IMR-90 (cell line): ENCODE data around the gene CYB5RL. TPM values are rescaled to one million over a fixed set of nuclear protein-coding genes. Genes with fewer than 3 reads are reported as not detected.

ENCODE experiments used
- ATAC-seq: fragments of 200-7000 bp; cut with Tn5 transposase; 2 replicates; pipeline ENCODE4 v1.9.1; 2020; ENCODE audit warnings: low read depth, mild to moderate bottlenecking, moderate library complexity
- BruUV-seq: library from RNA; stranded (reverse); fragments of 400-500 nt; replicated peaks from 2 replicates; lab custom pipeline; 2021; lab: Mats Ljungman, UMichigan
- CTCF ChIA-PET: fragments of 300-600 bp; formaldehyde crosslinking; extraction: SDS; loops from one replicate; lab custom pipeline; 2021; ENCODE audit warnings: antibody characterized with exemption; lab: Yijun Ruan, JAX
- POLR2A ChIA-PET: fragments of 300-600 bp; sonication (Branson Sonifier 250); formaldehyde crosslinking; loops from one replicate; lab custom pipeline; 2022; ENCODE audit warnings: antibody characterized with exemption; ENCODE audit not compliant: unreplicated experiment; lab: Charles Lee
- DNase-seq: peaks from one replicate; pipeline ENCODE4 v3.0.0; 2013
- H2AFZ ChIP-seq: replicated peaks from 2 replicates; pipeline ENCODE3; 2013; ENCODE audit warnings: low read length, mild to moderate bottlenecking; ENCODE audit not compliant: poor library complexity
- H2AK5ac ChIP-seq: 2 replicates; pipeline ENCODE4 v1.6.1; 2013; ENCODE audit warnings: low read depth, low read length, inconsistent platforms
- H2AK9ac ChIP-seq: replicated peaks from 2 replicates; pipeline ENCODE3; 2013; ENCODE audit warnings: mild to moderate bottlenecking, low read depth, low read length, moderate library complexity; ENCODE audit not compliant: poor library complexity
- H2BK120ac ChIP-seq: 2 replicates; pipeline ENCODE4 v1.6.1; 2013; ENCODE audit warnings: low read depth, low read length, inconsistent platforms
- H2BK15ac ChIP-seq: 3 replicates; pipeline ENCODE4 v1.6.1; 2013; ENCODE audit warnings: low read depth, low read length, inconsistent platforms
- H2BK20ac ChIP-seq: 2 replicates; pipeline ENCODE4 v1.6.1; 2013; ENCODE audit warnings: low read depth, mild to moderate bottlenecking, inconsistent platforms, low read length, moderate library complexity
- H2BK5ac ChIP-seq: 2 replicates; pipeline ENCODE4 v1.6.1; 2013; ENCODE audit warnings: mild to moderate bottlenecking, low read depth, low read length, inconsistent platforms; ENCODE audit not compliant: poor library complexity, severe bottlenecking
- H3K14ac ChIP-seq: replicated peaks from 2 replicates; pipeline ENCODE4 v1.6.1; 2013; ENCODE audit warnings: low read depth, low read length, inconsistent platforms
- H3K18ac ChIP-seq: 2 replicates; pipeline ENCODE4 v1.6.1; 2013; ENCODE audit warnings: low read depth, low read length, control low read depth
- H3K23ac ChIP-seq: 2 replicates; pipeline ENCODE4 v1.6.1; 2013; ENCODE audit warnings: low read depth, low read length, inconsistent platforms
- H3K27ac ChIP-seq: 2 replicates; pipeline ENCODE4 v1.5.1; 2013; ENCODE audit warnings: mild to moderate bottlenecking, control low read depth, low read length; ENCODE audit not compliant: insufficient read depth
- H3K27me3 ChIP-seq: 2 replicates; pipeline ENCODE4 v1.6.1; 2013; ENCODE audit warnings: low read length; ENCODE audit not compliant: control insufficient read depth, insufficient read depth
- H3K36me3 ChIP-seq: 2 replicates; pipeline ENCODE4 v1.6.1; 2013; ENCODE audit warnings: low read length, mixed read lengths; ENCODE audit not compliant: control insufficient read depth, insufficient read depth
- H3K4ac ChIP-seq: 2 replicates; pipeline ENCODE4 v1.6.1; 2013; ENCODE audit warnings: low read depth, low read length, inconsistent platforms
- H3K4me1 ChIP-seq: 2 replicates; pipeline ENCODE4 v1.6.1; 2013; ENCODE audit warnings: low read length, mixed read lengths; ENCODE audit not compliant: control insufficient read depth, insufficient read depth
- H3K4me2 ChIP-seq: 2 replicates; pipeline ENCODE4 v1.6.1; 2013; ENCODE audit warnings: low read depth, mild to moderate bottlenecking, control low read depth, low read length, moderate library complexity
- H3K4me3 ChIP-seq: 2 replicates; pipeline ENCODE4 v1.5.1; 2013; ENCODE audit warnings: low read depth, mild to moderate bottlenecking, control low read depth, low read length, moderate library complexity; ENCODE audit not compliant: insufficient read depth
- H3K56ac ChIP-seq: 2 replicates; pipeline ENCODE4 v1.6.1; 2013; ENCODE audit warnings: low read length, inconsistent platforms; ENCODE audit not compliant: insufficient read depth; ENCODE audit errors: extremely low read depth
- H3K79me1 ChIP-seq, 2 experiments: 2 replicates each; pipeline ENCODE4 v1.6.1; 2013; ENCODE audit warnings: low read length in 2 of 2, inconsistent platforms in 1 of 2, low read depth in 1 of 2
- H3K9ac ChIP-seq: 2 replicates; pipeline ENCODE4 v1.6.1; 2013; ENCODE audit warnings: low read depth, low read length, control low read depth
- H3K9me1 ChIP-seq: 2 replicates; pipeline ENCODE4 v1.6.1; 2013; ENCODE audit warnings: low read length, inconsistent platforms; ENCODE audit not compliant: insufficient read depth
- H3K9me3 ChIP-seq: 2 replicates; pipeline ENCODE4 v1.6.1; 2013; ENCODE audit warnings: low read length; ENCODE audit not compliant: control insufficient read depth, insufficient read depth
- H4K20me1 ChIP-seq: 2 replicates; pipeline ENCODE4 v1.6.1; 2013; ENCODE audit warnings: low read length, inconsistent platforms; ENCODE audit not compliant: insufficient read depth
- H4K5ac ChIP-seq: 2 replicates; pipeline ENCODE4 v1.6.1; 2013; ENCODE audit warnings: mild to moderate bottlenecking, low read depth, low read length, control low read depth
- H4K8ac ChIP-seq, 2 experiments: 2 replicates each; pipeline ENCODE4 v1.6.1; 2013; ENCODE audit warnings: low read depth in 2 of 2, low read length in 2 of 2, control low read depth in 1 of 2, inconsistent platforms in 1 of 2
- H4K91ac ChIP-seq: 2 replicates; pipeline ENCODE4 v1.6.1; 2013; ENCODE audit warnings: low read depth, low read length, inconsistent platforms; ENCODE audit not compliant: insufficient read depth
- CHD1 ChIP-seq: IDR thresholded peaks from 2 replicates; pipeline ENCODE4 v1.6.1; 2012; ENCODE audit warnings: low read depth, low read length, improper control_type of control experiment
- FOS ChIP-seq: fragments of 150-350 bp; IDR thresholded peaks from 2 replicates; pipeline ENCODE4 v1.6.1; 2016; ENCODE audit warnings: low read depth, low read length
- MAFK ChIP-seq: IDR thresholded peaks from 2 replicates; pipeline ENCODE4 v1.6.1; 2012; ENCODE audit warnings: low read depth, low read length, improper control_type of control experiment
- MAZ ChIP-seq: IDR thresholded peaks from 2 replicates; pipeline ENCODE4 v1.6.1; 2012; ENCODE audit warnings: low read depth, mild to moderate bottlenecking, low read length, improper control_type of control experiment, moderate library complexity, borderline replicate concordance
- POLR2A ChIP-seq: IDR thresholded peaks from 2 replicates; pipeline ENCODE4 v1.6.1; 2012; ENCODE audit warnings: mild to moderate bottlenecking, low read depth, low read length
- WGBS, 2 experiments: methylation state at CpG; one replicate each; pipeline versions ENCODE4 v1.1.5 to v1.1.7; 2013; ENCODE audit warnings: missing lambda C conversion rate in 2 of 2; ENCODE audit not compliant: insufficient read length in 1 of 2; ENCODE audit errors: extremely low coverage in 2 of 2; 5-methylcytosine and 5-hydroxymethylcytosine counted together
- dilution Hi-C: fragments of 300-500 bp; cut with HindIII; formaldehyde crosslinking; loops from one replicate; pipeline ENCODE4 v1.14.3; 2018; ENCODE audit warnings: low sequenced_read_pairs; ENCODE audit not compliant: unreplicated experiment
- in situ Hi-C: fragments of 300-500 bp; cut with MboI; formaldehyde crosslinking; loops from 3 replicates; pipeline ENCODE4 v1.14.3; 2019; ENCODE audit warnings: low sequenced_read_pairs, inconsistent platforms, mixed read lengths
- intact Hi-C: fragments of 100-400 bp; cut with micrococcal nuclease; formaldehyde crosslinking; loops from 2 replicates; pipeline ENCODE4 v1.10.0; 2022
- polyA plus RNA-seq, 3 experiments: library from polyadenylated mRNA; depleted of rRNA; stranded (reverse); fragments of >200 nt; gene quantifications; 2 replicates each; pipeline ENCODE4 v1.2.3, GENCODE V29; 2012; ENCODE audit warnings: low replicate concordance in 1 of 3
- total RNA-seq: library from RNA; depleted of rRNA; stranded (reverse); fragments of >200 nt; gene quantifications from 2 replicates; pipeline ENCODE4 v1.2.3, GENCODE V29; 2012

The CYB5RL gene
- total and polyA plus RNA-seq, 2 of the 4 experiments (the other 2 are of a cell fraction) = 3.8 to 4.3 TPM

- Histone ChIP-seq H2AK5ac (no peak overlapping the region), H3K4me3 (no peak overlapping the region), H3K4ac (no peak overlapping the region; the same call in 1 of the 2 replicates), H2AK9ac (peak overlapping the region; percentile 9), H3K27me3 (no peaks in the 10 kb centered on the region), H3K9me1 (peaks cover 13% of the 10 kb centered on the region; the same call in 1 of the 2 replicates), H2AFZ (no peak overlapping the region), H4K20me1 (no peaks in the 10 kb centered on the region), H4K91ac (no peak overlapping the region), H3K23ac (no peak overlapping the region), H3K14ac (no peak overlapping the region), H4K8ac (no peak overlapping the region), H2BK120ac (no peak overlapping the region), H3K18ac (no peak overlapping the region), H2BK20ac (no peak overlapping the region), H2BK5ac (no peak overlapping the region), H2BK15ac (no peak overlapping the region), H3K27ac (no peak overlapping the region), H3K56ac (no peak overlapping the region), H3K36me3 (peaks cover 20% of the 10 kb centered on the region), H3K79me1 (no peaks in the 10 kb centered on the region; a peak in 1 of 4 replicates), H3K4me1 (peaks cover 22% of the 10 kb centered on the region), H3K9me3 (no peaks in the 10 kb centered on the region), H3K9ac (no peak overlapping the region), H3K4me2 (no peak overlapping the region), H4K5ac (no peak overlapping the region)
- in situ Hi-C loops = no loop called here
- dilution Hi-C loops = no loop called here
- ATAC-seq = peak; percentile 72
- CTCF ChIA-PET = interaction anchor here (0.8 kb wide), 1 partner anchor 156 kb away, joined by 3 read pairs; no protein-coding TSS in a partner anchor
- intact Hi-C loops = loop anchor here (10.0 kb wide), 1 partner anchor 178 kb away; the partner anchor contains the start of gene SSBP3
- DNase-seq = peak; percentile 51
- POLR2A ChIA-PET = no interaction called here
- WGBS, 2 experiments = 43% methylated on average over 2 of the region's 8 CpGs; no CpG with 5 or more reads in 1 of the 2 experiments
- BruUV-seq = no TSS peak
- TF ChIP-seq CHD1 = no peak
- TF ChIP-seq FOS = peak; percentile 39; the same call in 1 of the 2 replicates
- TF ChIP-seq MAFK = no peak
- peak; percentile 49; the same call in 1 of the 2 replicates for TF ChIP-seq MAZ
- no peak for TF ChIP-seq POLR2A
Measured at GRCh38 chr1:54227091-54227602, 27.3 kb upstream of the CYB5RL start.
